Ammon's horn (tissue), 1 donor: ENCODE data around the gene AMFR.
A peak's percentile ranks its signal among the peaks of the same experiment; 100 is the strongest.

Experiments used
- DNase-seq: peaks from one replicate; pipeline ENCODE4 v3.0.0-alpha.2; 2016; ENCODE audit warnings: low spot score

Gene AMFR

GRCh38 chr16:56425439-56425832, at the start of gene AMFR:
AMFR (minus strand) TSS chr16:56425545; CDS start chr16:56425327, 218 bp downstream.
- peak; percentile 80 for DNase-seq

- DNase-seq = no peak
Measured at GRCh38 chr16:56470666-56471065, 45.3 kb upstream of the AMFR start.

GRCh38 chr16:56470232-56470631, 44.9 kb upstream of the AMFR start:
- DNase-seq = no peak

GRCh38 chr16:56469748-56470147, 44.4 kb upstream of the AMFR start:
- no peak for DNase-seq

GRCh38 chr16:56468800-56469199, 43.5 kb upstream of the AMFR start:
- DNase-seq = no peak

GRCh38 chr16:56466344-56466743, 41.0 kb upstream of the AMFR start:
- DNase-seq = no peak

- no peak for DNase-seq
Measured at GRCh38 chr16:56463153-56463552, 37.8 kb upstream of the AMFR start.

GRCh38 chr16:56462064-56462796, 36.9 kb upstream of the AMFR start:
- DNase-seq = no peak

GRCh38 chr16:56460101-56460500, 34.8 kb upstream of the AMFR start:
- DNase-seq = peak; percentile 80

GRCh38 chr16:56457927-56458470, 32.7 kb upstream of the AMFR start:
- no peak for DNase-seq

GRCh38 chr16:56451753-56452689, 26.7 kb upstream of the AMFR start:
- no peak for DNase-seq

- DNase-seq = peak; percentile 100
Measured at GRCh38 chr16:56450986-56451752, 25.8 kb upstream of the AMFR start, which contains the start of the genes NUDT21 and OGFOD1. NUDT21 (minus strand) TSS chr16:56451332; CDS start chr16:56451202, 130 bp downstream. OGFOD1 (plus strand) TSS chr16:56451554; CDS start chr16:56451613, 59 bp downstream.

GRCh38 chr16:56450275-56450985, 25.1 kb upstream of the AMFR start:
- DNase-seq = no peak

- no peak for DNase-seq
Measured at GRCh38 chr16:56448005-56448404, 22.7 kb upstream of the AMFR start.

GRCh38 chr16:56447286-56447685, 21.9 kb upstream of the AMFR start:
- no peak for DNase-seq

- no peak for DNase-seq
Measured at GRCh38 chr16:56438038-56438437, 12.7 kb upstream of the AMFR start.

GRCh38 chr16:56436258-56436657, 10.9 kb upstream of the AMFR start:
- no peak for DNase-seq

GRCh38 chr16:56428091-56428490, 2.7 kb upstream of the AMFR start:
- DNase-seq = no peak

- DNase-seq = no peak
Measured at GRCh38 chr16:56426585-56426984, 1.2 kb upstream of the AMFR start.

- no peak for DNase-seq
Measured at GRCh38 chr16:56424791-56425438, 430 bp downstream of the AMFR start.

- DNase-seq = no peak
Measured at GRCh38 chr16:56424404-56424764, 961 bp downstream of the AMFR start.
